SK-N-DZ (cell line): ENCODE data around the gene KNOP1.
"Not testable (repeated sequence)": the region's sequence is repeated elsewhere in the genome, so short reads cannot be mapped to it uniquely, and the experiment has no call there.

ENCODE experiments used
- DNase-seq: peaks from one replicate; pipeline ENCODE4 v3.0.0-alpha.2; 2015; ENCODE audit warnings: low spot score

Gene KNOP1

GRCh38 chr16:19683453-19684236 is 34.4 kb downstream of the KNOP1 start:
- no peak for DNase-seq

- DNase-seq: no peak
These were observed 36.4 kb downstream of the KNOP1 start for GRCh38 chr16:19681637-19682036.

GRCh38 chr16:19680881-19681340 is 37.1 kb downstream of the KNOP1 start:
- DNase-seq: no peak

- DNase-seq: not testable (repeated sequence)
These were observed 38.7 kb downstream of the KNOP1 start for GRCh38 chr16:19679281-19679680.

GRCh38 chr16:19678804-19679203 is 39.2 kb downstream of the KNOP1 start:
- no peak for DNase-seq

- no peak for DNase-seq
These were observed 40.6 kb downstream of the KNOP1 start for GRCh38 chr16:19677402-19677801.

- no peak for DNase-seq
These were observed 43.5 kb downstream of the KNOP1 start for GRCh38 chr16:19674485-19674884.

GRCh38 chr16:19672378-19672777 is 45.6 kb downstream of the KNOP1 start:
- no peak for DNase-seq

- no peak for DNase-seq
These were observed 51.5 kb downstream of the KNOP1 start for GRCh38 chr16:19666477-19666876.

- not testable (repeated sequence) for DNase-seq
These were observed 52.7 kb downstream of the KNOP1 start for GRCh38 chr16:19665313-19665712.

- DNase-seq: no peak
These were observed 53.9 kb downstream of the KNOP1 start for GRCh38 chr16:19664166-19664565.

- no peak for DNase-seq
These were observed 55.7 kb downstream of the KNOP1 start for GRCh38 chr16:19662351-19662750.

- no peak for DNase-seq
These were observed 57.6 kb downstream of the KNOP1 start for GRCh38 chr16:19660432-19660831.

GRCh38 chr16:19659554-19659953 is 58.5 kb downstream of the KNOP1 start:
- DNase-seq: no peak

GRCh38 chr16:19657831-19658230 is 60.2 kb downstream of the KNOP1 start:
- no peak for DNase-seq

GRCh38 chr16:19655242-19655777 is 62.7 kb downstream of the KNOP1 start:
- no peak for DNase-seq

GRCh38 chr16:19654147-19654546 is 63.9 kb downstream of the KNOP1 start:
- DNase-seq: no peak
